DMS153 treated with DMSO at 0.1 percent for 48 hours (cell line): ENCODE measurements around the gene SLC25A23.
"Not testable (repeated sequence)": the region's sequence is repeated elsewhere in the genome, so short reads cannot be mapped to it uniquely, and the experiment has no call there.

Experiments
- DNase-seq: peaks from one replicate; lab custom pipeline; 2025; ENCODE audit not compliant: unreplicated experiment; lab: John Stamatoyannopoulos, UW

SLC25A23 gene

DNA sequence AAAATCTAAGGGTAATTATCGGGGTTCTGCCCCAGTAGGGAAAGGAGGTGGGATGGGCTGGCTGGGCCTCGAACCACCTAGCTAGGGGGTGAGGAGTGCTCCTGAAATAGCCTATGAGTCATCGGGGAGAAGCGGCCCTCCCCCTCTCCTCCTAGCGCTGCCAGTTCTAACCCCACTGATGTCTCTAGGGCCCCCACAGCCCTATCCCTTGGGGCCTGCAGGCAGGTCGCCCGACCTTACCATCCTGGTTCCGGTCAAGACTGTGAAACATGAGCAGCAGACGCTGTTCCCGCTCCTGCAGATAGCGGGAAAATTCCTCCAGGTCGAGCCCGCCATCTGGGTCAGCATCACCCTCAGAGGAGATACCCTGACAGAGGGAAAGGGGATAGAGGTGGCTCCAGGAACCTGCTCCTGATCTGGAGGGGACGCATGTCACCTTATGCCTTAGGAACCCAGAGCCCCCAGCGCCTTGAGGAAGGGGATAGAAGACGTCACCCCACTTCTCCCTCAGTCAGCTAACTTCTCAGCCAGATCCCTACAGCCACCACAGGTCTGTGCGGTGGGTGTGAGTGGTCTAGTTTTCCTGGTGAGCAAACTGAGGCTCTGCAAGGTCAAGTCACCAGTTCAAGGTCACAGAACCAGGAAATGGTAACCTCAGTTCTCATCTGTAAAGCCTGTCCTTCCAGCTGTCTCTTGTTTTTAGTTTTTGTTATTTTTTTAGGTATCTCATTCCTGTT, 1.5 kb downstream of the SLC25A23 start:
- DNase-seq = no peak

DNA sequence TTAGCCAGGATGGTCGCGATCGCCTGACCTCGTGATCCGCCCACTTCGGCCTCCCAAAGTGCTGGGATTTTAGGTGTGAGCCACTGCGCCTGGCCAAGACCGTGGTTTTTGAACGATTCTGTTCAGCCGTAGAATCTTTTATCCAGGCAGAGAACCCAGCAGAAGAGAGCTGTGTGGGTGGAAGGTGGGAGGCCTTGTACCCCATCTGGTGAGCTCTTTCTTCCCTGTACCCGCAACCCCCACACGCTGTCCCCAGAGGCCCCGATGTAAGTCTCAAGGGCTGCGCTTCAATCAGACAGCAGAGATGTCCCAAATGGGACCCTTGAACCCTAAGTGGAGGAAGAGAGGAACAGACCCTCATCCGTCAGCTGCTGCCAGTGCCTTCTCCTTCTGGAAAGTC, 3.7 kb downstream of the SLC25A23 start:
- DNase-seq = no peak

DNA sequence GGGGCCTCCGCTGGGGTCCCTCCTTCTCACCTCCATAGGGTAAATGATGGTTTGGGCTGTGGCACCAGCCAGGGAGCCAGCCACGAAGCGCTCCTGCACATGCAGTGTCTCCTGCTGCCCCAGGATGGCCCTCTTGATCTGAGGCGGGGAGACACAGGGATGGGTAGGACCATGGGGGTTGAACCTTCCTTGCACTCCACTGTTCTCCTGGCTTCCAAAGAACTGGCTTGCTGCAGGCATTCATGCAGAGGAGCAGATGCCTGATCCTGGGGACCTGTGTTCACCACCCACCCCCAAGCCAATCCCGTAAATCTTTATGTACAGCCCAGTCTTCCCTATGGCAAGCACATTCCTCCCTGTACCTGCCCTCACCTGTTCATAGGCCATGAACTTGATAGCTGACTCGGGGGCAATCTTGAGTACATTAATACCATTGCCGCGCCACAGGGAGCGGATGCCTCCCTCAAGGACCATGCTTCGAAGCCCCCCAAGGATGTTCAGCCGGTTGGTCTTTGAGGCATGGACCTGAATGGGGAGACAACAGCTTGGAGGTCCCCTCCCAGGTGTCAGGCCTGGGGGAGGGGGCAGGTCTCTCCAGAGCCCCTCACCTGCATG, 5.5 kb downstream of the SLC25A23 start:
- no peak for DNase-seq

DNA sequence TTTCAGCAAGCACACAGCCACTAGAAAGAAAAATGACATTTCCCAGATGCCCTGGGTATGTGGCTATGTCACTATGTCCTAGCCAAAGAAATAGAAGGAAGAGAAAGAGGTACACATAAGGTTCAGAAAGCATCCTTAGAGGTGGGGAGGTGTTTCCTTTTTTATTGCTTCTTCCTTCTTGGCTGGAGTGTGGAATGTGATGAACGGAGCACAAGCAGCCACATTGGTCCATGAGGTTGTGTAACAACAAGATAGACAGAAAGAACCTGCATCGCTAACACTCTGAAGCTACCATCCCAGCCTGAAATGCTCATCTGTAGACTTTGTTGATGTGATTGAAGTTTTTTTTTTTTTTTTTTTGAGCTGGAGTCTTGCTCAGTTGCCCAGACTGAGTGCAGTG, 6.7 kb downstream of the SLC25A23 start:
- no peak for DNase-seq

DNA sequence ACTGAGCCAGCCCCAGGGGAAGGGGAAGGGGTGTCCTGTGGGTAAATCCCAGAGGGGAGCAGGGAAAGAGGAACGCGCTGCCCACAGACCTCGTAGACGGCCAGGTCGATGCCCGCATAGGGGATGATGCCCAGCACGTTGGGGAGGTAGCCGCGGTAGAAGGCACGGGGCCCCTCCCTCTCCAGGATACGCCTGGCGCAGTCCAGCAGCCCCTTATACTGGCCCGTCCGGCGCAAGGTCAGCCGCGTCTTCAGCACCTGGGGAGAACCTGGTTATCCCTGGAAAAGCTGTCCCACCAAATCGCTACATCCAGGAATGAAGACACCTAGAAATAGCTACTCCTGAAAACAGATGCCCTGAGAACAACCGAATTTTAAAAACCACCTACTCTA, 7.4 kb downstream of the SLC25A23 start:
- no peak for DNase-seq

DNA sequence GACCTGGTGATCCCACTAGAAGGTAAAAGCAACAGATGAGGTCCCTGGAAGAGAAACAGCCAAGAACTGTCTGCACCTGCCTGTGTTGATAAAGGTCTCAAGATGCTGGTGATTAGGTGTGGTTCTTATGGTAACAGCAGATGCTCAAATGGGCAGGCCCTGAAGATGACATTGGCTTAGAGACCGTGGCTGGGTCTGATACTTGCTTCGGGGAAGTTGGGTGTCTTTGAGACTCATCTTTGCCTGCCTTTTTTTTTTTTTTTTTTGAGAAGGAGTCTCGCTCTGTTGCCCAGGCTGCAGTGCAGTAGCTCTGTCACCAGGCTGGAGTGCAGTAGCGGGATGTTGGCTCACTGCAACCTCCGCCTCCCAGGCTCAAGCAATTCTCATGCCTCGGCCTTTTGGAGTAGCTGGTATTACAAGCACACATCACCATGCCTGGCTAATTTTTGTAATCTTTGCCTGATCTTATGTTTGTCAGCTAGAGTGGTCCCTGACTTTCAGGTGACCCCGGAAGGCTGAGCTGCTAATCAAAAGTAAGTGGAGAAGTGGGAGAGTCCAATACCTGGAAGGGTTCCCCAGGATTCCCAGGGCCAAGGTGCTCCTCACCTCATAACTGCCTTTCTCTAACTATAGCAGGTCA, 7.9 kb downstream of the SLC25A23 start:
- DNase-seq = no peak

DNA sequence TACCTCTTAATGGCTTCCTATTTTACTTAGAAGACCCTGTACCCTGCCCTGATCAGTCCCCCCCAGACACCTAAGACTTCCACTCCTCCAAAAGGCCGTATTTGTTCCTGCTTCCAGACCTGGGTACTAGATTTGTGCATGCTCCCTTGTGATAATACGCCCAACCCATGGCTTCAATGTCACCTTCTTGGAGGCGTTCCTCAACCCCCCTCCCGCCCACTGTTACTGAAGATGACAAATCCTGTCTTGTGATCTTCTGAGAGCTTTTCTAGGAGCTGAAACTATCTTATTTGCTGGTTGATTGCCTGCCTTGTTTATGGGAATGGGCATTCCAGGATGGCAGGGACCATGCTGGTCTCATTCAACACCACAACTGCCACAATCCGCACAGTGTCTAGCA, 9.4 kb downstream of the SLC25A23 start:
- no peak for DNase-seq

DNA sequence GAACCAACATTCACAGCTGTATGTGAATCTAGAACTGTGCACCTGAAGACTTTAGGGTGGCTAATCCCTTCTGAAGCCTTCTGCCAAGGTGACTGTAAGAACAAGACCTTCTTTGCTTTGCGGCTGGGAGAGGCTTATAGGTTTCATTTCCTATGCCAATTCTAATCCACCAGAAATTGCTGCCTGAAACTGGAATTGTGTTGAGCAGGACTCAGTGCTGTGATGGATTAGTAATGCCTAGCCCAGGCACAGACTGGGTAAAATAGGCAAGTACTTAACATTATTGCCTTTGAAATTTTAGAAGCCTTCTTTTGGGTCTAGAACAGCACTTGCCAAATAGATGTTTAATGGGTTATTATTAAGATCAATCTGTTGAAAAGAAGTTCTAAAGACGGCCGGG, 11.5 kb downstream of the SLC25A23 start:
- DNase-seq = no peak

DNA sequence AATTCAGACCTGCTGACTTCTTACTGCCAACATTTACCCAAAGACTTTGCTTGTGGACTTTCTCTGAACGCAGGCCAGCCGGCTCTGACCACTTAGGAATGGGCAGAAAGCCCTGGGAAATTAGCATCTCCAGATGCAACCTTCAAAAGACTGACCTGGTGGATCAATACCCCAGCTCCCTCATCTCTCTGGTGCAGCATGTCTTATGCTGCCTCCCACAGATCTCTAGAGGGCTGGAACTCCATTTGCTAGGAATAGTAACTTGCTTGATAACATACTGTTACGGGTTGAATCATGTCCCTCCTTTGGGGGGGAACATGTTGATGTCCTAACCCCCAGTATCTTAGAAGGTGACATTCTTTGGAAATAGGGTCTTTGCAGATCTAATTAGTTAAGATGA, 13.1 kb downstream of the SLC25A23 start:
- no peak for DNase-seq

DNA sequence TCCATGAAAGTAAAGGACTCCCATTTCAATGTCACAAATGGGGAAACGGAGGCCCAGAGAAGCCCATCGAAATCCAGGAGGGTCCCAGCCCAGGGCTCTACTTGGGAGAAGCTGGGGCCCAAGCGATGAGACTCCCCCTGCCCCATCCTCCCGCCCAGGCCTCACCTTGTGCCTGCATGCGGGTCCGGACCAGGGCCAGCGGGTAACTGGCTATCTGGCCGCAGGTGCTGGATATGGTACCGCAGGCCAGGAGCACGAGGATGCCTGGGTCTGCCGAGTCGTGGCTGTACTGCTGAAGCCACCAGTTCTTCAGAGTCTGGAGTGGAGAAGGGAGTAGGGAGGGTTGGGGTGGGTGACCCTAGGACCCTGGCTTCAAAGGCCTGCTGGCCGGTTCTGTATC, 15.6 kb downstream of the SLC25A23 start:
- DNase-seq = no peak

DNA sequence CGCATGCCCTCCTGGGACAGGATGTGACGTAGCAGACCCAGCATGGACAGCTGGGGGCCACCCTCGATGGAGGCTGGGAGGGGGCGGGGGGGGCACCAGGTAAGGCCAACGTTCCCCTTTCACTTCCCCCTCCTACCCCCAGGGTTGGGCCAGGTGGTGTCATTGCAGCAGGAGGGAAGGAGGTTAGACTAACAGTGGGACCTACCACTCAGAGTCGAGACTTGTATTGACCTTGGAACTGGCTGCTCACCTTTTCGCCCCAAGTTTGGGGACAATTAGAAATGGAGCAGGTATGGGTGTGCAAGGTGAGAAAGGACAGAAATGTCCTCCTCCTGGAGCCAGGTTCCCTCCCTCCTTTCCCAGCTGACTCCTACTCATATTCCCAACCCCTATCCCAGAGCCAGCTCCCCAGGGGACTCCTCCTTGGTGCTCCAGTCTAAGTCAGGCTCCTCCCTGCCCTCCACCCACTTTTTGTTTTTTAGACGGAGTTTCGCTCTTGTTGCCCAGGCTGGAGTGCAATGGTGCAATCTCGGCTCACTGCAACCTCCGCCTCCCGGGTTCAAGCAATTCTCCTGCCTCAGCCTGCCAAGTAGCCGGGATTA, 17.4 kb downstream of the SLC25A23 start:
- no peak for DNase-seq

DNA sequence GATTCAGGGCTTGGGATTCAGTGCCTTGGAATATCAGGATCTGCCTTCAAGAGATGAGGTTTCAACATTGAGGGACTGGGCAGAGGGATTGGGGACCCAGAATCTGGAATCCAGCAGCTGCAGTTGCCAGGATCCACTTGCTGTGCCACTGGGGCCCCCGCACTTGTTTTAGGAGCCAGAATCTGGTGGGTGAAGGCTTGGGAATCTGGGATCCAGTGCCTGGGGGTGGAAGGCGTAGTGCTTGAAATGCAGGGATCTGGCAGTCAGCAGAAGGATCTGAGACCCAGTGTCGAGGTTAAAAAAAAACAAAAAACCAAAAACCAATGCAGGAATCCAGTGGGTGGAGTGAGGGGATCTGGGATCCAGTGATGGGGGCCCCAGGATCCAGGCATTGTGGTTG, 18.7 kb downstream of the SLC25A23 start:
- no peak for DNase-seq

DNA sequence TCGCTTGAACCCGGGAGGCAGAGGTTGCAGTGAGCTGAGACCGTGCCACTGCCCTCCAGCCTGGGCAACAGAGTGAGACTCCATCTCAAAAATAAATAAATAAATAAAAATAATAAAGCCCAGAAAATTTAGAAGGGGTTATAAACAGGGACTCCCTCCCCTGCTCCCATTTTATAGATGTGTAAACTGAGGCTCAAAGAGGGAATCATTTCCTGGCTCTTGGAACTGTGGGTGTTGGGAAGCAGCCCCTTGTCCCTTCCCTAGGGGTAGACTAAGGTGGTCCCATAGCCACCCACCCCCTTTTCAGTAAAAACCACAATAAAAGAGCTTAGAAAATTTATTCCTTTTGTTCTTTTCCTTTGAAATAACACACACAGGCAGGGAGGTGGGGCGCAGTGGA, 19.8 kb downstream of the SLC25A23 start:
- no peak for DNase-seq

DNA sequence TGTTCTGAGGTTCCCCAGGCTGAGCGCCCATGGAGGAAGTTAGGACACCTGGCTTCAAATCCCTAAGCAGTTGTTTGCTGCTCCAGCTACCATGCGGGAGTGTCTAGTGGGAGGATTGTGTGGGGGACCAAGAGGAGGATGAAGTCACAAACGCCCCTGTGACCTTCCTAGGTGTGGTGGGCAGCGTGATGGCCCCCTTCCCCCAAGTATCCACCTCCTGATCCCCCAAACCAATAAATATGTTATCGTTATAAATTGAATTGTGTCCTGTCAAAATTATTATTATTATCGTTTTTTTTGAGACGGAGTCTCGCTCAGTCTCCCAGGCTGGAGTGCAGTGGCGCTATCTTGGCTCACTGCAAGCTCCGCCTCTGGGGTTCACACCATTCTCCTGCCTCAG, 25.9 kb downstream of the SLC25A23 start, which contains the start of gene SLC25A41:
Gene SLC25A41, minus strand, starts transcription at position 101 of the 400 bp plus-strand sequence. Its CDS starts 70 bp downstream, at position 31.
- no peak for DNase-seq

DNA sequence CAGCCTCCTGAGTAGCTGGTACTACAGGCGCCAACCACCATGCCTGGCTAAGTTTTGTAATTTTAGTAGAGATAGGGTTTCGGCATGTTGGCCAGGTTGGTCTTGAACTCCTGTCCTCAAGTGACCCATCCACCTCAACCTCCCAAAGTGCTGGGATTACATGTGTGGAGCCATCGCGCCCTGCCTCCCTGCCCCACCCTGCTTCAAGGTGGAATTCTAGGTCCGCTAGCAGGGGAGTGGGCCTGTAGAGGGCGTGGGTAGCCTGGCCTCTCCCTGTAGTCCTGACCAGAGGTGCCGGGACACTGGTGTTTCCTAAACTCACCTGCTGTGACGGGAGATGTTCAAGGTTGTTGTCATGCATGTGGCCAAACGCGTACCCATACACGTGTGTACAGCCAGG, 26.4 kb downstream of the SLC25A23 start:
- DNase-seq = no peak

DNA sequence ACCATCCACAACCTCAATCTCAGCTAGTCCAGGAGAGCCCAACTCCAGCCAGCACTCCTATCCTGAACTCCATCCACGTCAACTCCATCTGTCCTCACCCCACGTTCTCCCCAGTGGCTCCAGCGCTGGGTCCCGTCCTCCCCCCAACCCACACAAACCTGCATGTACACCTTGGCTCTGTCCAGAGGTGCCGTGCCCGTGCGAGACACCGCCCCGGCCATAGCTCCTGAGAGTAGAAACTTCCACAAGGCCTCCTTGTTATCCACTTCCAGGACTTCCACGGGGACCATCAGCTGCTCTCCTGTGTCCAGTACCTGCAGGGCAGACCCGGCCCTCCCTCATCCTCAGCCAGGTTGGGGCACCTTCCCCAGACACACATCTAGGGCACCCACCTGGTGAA, 27.7 kb downstream of the SLC25A23 start:
- DNase-seq = no peak

DNA sequence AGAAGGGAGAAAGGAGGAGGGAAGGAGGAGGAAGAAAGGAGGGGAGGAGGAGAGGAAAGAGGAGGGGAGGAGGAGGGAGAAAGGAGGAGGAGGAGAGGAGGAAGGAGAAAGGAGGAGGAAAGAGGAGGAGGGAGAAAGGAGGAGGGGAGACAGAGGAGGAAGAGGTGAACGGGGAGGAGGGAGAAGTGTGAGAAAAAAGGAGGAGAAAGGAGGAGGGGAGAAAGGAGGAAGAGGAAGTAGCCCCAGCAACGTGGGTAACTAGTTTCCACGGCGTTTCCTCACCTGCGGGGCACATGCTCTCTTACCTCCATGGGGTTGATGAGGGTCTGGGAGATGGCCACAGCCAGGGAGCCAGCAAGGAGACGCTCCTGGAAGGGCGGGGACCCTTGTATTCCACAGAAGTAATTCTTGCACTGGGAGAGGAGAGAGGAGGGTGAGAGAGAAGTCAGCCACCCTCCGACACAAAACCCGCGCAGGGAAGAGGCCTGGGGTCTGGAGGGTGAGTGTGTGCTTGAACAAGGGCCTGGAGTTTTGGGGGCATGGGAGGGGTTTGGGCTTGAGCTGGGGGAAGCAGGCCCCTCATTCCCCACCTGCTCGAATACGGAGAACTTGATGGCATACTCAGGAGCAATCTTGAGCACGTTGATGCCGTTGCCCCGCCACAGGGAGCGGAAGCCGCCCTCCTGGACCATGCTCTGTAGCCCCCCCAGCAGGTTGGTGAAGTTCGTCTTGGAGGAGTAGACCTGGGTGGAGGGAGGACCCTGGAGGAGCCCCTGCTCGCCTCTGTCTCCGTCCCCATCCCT, 30.0 kb downstream of the SLC25A23 start:
- no peak for DNase-seq

DNA sequence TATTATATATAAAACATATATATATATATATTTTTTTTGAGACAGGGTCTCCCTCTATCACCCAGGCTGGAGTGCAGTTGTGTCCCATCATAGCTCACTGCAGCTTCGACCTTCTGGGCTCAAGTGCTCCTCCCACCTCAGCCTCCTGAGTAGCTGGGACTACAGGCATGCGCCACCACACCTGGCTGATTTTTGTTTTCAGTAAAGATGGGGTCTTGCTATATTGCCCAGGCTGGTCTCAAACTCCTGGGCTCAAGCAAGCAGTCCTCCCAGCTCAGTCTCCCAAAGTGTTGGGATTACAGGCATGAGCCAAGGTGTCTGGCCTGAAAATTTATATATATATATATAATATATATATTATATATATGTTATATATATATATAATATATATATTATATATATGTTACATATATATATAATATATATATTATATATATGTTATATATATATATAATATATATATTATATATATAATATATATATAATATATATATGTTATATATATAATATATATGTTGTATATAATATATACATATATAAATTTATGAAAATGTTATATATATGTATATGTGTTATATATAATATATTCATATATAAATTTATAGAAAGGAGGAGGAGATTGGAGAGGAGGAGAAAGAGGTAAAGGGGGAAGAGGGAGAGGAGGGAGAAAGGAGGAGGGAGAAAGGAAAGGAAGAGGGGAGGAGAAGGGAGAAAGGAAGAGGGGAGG, 30.7 kb downstream of the SLC25A23 start:
- not testable (repeated sequence) for DNase-seq

DNA sequence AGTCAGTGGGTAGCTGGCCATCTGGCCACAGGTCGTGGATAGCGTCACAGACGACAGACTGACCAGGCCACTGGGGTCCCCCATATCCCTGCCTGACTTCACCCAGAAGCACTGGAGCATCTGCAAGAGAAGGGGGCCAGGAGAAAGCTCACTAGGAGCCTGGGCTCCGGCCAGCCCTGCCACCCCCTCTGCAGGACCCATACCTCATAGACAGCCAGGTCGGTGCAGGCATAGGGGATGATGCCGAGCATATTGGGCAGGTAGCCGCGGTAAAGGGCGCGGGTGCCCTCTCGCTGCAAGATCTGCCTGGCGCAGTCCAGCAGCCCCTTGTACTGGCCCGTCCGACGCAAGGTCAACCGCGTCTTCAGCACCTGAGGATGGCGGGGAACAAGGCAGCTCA, 32.5 kb downstream of the SLC25A23 start:
- no peak for DNase-seq
